ENCODE results near the gene FASTK.

FASTK gene

DNA sequence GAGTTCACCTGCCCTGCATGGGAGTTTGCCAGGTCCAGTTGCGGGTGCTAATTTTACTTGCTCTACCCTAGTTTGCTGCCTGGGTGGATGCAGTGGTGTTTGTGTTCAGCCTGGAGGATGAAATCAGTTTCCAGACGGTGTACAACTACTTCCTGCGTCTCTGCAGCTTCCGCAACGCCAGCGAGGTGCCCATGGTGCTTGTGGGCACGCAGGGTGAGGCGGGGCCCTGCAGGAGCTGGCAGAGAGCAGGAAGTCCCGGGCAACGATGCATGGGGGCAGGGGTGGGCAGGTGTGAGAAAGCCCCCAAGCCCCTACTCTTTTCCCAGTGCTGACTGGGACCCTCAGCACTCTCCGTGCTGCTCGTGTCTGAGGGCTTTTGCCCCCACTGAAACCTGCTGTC, 37.0 kb upstream of the FASTK start:
- DNase-seq: peak in 3 of 5 donors; percentile 34 to 56 (median 54)

GRCh38 chr7:151116603-151117440, 36.2 kb upstream of the FASTK start:
- no peak for DNase-seq

GRCh38 chr7:151115836-151116418, 35.3 kb upstream of the FASTK start:
- DNase-seq: no peak

DNA sequence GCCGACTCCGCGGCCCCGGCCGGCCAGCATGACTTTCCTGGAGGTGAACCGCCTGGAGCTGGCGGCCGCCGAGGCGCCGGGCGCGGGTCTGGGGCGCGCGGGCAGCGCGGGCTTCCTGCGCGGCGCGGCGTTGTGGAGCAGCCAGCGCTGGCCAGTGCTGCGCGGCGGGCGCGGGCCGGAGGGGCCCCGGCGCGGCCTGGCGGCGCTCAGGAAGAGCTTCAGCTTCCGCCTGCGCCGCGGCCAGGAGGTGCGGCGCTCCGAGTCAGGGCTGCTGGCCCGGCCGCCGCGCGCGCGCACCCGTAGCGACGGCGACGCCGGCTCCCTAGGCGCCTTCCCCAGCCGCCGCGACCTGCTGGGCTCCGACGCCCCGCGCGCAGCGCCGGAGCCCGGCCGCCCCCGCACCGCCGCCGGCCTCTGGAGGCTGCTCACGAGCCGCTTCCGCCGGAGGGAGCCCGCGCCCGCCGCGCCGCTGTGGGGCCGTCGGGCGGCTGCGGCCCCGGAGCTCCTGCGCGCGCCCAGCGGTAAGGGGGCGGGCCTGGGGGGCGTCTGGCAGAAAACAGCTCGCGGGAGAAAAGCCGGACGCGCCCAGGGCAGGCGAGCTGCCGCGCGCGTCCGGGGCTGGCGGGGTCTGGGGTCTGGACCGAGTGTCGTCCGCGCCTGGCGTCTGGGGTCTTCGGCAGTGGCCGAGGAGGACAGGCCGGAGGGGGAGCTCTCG, 34.7 kb upstream of the FASTK start:
- DNase-seq: peak in 1 of 5 donors; percentile 26

DNA sequence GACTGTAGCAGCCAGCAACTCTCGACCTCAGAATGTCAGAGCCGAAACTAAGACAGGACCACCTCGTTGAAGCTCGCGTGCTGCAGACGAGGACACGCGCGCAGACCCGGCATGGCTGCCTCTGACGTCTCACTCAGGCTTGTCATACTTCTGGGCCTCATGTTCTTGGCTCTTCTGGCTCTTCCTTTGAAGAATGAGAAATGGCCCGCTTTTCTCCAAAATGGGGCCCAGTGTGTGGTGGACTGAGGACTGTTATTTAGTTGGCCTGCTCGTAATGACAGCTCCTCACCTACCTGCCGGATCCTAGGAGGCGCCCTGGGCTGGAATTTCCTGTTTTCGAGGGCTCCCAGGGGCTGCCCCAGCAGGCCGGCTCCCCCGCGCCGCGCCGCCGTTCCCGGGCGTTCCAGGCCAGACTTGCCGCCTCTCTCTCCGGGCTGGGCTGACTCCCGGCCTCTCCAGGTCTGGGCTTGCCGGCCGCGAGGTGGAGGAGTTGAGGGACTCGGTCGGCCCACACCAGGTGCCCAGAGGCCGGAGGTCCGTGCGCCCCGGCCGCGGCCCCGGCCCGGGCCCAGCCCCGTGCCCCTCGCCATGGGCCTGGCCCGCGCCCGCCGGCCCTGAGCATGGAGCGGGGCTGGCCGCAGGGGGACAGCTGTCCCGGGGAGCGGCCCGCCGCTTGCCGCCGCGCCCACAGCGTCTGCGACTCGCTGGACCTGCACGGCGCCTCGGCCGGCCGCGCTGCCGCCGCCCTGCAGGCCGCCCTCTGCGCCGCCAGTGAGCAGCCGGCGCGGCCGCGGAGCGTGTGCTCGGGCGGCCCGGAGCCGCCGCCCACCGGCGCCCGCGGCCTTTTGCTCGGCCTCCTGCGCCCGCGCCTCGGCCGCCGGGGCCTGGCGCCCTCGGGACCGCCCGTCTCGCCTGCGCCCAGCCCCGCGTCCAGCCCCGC, 33.8 kb upstream of the FASTK start:
- DNase-seq: no peak

DNA sequence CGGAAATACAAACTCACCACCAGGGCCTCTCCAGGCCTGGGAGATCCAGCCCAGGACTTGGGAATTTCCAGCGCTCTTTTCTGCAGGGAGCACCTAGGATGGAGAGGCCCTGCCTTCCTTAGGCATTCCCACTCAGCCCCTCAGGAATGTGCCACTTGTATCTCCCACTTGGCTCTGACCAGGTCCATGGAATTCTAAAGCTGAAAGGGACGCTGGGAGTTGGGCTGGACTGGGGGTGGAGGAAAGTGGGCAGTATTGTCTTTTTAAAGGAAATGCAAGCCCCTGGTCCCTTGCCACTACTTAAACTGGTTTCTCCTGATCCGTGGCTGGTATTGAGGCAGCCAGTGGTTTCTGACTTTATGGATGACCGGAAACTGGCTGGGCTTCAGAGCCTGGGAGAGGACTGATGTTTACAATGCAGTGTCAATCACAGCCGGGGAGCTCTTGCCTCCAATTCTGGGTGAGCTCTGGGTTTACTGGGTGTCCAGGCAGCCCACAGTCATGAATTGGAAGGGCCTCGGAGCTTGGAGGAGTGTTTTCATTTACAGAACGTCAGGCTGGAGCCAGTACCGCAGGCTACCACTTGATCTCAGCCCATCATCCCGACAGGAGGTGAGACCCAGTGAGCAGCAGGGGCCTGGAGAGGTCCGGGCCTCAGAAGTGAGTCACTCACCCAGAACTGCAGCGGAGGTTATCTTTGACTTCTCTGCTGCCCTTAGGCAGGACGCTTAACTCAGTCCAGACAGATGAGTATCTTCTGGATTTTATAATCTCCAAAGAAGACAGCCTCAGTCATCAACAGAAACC, 32.9 kb upstream of the FASTK start:
- DNase-seq: no peak

DNA sequence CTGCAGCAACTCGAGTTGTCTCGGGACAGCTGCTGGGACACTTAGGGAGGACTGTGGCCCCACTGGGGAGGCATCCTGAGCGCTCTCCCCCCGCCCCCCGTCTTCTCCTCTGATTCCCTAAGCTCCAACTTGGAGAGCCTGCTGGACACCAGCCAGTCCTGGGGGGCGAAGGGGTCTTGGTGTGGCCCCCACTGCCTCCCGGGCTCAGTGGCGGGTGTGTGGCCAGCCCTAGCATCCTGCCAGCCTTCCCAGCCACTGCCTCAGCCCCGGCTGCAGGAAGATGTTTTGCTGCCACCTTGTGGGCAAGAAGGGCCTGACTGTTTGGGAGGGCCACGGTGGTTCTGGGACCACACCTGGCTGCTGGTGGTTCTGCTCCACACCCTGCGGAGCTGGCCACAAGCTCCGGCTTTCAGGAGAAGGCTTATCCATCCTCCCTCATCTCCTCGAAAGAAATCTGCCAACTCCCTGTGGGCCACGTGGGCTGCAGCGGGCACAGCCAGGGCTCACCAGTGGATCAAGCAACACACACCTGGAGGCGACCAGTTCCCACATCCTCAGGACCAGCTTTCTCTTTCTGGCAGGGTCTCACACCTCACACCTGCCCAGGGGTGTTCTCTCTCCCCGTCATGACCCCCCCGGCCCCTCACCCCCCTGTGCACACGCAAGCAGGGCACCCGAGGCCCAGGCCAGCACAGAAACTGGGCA, 30.5 kb upstream of the FASTK start:
- DNase-seq: peak; percentile 40 to 67 (median 60)

DNA sequence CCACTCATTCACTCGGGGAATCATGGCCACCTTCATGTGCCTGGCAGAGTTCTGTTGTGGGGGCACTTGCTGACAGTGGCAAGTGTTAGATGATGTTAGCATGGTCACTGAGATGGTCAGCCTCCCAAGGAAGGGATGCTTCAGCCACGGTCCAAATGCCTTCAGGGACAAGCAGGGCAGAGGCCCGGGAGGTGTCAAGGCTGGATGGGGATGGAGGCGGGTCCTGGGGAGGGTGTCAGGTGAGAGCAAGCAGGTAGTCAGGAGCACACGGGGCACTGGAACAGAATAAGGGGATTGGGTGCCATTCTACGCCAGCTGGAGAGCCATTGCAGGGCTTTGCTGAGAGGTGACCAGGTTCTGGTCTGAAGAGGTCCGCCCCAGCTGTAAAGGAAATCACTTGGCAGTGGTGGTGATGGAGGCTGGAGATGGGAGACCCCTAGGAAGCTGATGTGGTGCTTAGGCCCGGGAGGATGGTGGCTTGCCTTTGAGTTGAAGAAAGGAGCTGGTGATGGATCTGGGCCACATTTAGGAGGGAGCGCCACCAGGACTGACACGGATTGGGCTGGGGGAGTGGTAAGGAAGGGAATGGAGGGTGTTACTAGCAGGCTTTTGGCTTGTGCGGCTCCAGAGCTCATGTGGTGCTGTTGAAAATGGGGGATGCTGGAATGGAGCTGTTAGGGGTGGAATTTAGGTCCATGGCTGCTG, 29.8 kb upstream of the FASTK start:
- no peak for DNase-seq

DNA sequence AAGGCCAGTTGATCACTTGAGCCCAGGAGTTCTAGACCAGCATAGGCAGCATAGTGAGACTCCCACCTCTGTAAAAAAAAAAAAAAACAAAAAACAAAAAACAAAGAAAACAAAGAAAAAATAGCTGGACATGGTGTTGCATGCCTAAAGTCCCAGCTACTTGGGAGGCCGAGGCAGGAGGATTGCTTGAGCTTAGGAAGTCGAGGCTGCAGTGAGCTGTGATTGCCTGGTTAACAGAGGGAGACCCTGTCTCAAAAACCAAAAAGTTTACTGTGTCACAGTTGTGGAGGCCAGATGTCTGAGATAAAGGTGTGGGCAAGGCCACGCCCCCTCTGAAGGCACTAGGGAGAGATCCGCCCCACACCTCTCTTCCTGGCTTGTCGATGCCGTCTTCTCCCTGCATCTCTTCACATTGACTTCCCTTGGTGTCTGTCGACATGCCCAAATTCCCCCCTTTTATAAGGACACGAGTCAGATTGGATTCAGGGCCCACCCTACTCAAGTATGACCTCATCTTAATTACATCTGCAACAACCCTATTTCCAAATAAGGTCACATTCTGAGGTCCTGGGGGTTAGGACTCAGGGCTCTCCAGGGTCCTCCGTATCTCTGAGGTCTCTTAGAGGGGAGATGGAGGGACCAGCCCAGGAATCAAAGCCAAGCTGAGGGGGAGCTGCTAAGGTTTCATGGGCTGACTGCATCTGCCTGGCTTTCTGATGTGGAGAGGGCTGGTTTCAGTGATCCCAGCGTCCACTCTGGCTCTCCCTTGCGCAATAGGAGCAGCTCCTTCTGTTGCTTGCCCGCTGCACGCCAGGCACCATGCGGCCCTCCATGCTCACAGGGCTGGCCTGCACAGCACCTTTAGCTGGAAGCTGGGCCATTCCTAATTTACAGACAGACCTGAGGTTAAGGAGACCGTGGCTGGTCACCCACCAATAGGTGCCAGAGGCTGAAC, 28.8 kb upstream of the FASTK start:
- no peak for DNase-seq

GRCh38 chr7:151107882-151108281, 27.3 kb upstream of the FASTK start:
- DNase-seq: no peak

- DNase-seq: no peak
Measured at GRCh38 chr7:151104411-151105235, 24.0 kb upstream of the FASTK start.

DNA sequence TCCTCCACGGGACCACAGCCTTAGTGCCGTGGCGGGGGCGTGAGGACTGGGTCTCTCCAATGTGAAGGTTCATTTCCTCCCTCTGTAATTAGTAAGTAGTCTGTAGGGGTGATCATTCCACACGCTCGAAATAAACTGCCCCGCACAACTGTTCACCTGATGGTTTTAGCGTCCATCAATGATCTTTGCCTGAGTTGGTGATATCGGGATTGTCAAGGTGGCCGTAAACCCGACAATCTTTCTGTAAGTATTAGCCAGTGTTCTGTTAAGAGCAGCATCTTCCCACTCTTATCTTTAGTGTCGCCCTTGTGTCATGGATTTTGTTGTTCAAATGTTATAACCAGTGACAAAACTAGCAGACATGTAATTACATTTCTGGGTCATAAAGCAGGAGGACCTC, 23.4 kb upstream of the FASTK start:
- DNase-seq: no peak

- no peak for DNase-seq
Measured at GRCh38 chr7:151102991-151103390, 22.4 kb upstream of the FASTK start.

DNA sequence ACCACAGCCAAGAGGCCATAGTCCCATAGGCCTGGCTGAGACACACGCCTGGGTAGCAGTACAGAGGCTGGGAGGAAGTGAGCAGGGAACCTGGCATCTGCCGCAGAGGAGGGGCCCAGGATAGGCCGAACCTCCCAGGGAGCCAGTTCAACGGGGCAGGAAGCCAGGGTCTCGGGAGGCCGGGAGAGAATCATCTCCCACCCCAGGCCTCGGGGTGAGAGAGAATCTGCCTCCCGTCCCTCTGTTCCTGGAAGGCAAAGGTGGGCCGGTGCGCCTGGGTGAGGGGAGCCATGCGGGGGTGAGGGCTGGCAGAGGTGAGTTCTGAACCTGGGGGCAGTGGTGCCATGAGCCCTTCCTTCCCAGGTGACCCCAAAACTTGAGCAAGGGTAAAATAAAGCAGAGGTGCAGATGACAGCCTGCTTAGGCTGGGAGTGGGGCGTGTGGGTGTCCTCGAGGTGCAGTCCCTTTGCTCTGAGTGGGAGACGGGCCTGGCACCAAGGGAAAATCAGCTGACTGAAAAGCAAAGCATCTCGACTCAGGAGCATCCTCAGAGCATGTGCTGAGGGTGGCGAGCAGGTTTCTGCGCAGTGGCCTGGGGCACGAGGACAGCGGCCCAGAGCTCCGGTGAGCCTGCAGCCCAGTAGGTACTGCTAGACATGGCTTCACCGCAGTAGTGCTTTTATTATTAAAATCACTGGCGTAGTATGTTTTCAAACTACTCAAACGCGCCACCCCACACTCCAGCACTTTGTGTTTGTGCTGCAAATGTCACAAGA, 21.2 kb upstream of the FASTK start:
- no peak for DNase-seq

DNA sequence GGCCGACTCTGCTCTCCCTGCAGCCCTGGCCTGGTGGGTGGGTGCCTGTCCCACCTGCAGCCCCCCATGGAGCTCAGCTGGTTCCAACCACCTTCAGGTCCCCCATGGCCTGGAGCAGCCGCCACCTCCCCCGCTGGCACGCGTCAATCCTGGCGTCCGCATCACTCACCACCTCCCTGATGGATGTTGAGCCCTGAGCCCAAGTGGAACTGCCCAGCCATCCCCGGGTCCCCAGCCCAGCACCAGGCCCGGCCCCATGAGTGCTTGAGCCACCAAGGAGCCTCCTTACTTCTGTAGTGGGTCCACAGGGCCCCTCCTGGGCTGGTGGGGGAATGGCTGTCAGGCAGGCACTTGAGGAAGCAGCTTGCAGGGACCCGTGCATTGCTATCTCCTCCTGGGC, 20.3 kb upstream of the FASTK start:
- no peak for DNase-seq

GRCh38 chr7:151099486-151100211, 19.0 kb upstream of the FASTK start:
- no peak for DNase-seq
